Thyroid gland (tissue), 4 donors: ENCODE measurements around the gene SLC7A1.

ENCODE experiments used
- CTCF ChIP-seq, 6 experiments: fragments of 200-600 bp in 3 of 6; fragments of 450-650 bp in 3 of 6; sonication (generic) in 3 of 6; IDR thresholded peaks; one replicate each; pipeline ENCODE4 v1.5.1; 2016 to 2019; ENCODE audit warnings: antibody characterized with exemption in 6 of 6, mild to moderate bottlenecking in 2 of 6, inconsistent platforms in 1 of 6, moderate library complexity in 1 of 6
- POLR2A ChIP-seq, 2 donors: fragments of 450-650 bp; IDR thresholded peaks; one replicate each; pipeline ENCODE4 v1.6.1; 2017; ENCODE audit warnings: antibody characterized with exemption in 2 of 2, mild to moderate bottlenecking in 2 of 2, moderate library complexity in 1 of 2

- TF ChIP-seq CTCF (IDR thresholded peaks at IDR 0.05) (no peak), POLR2A (IDR thresholded peaks at IDR 0.05) (no peak)
These were observed 105.0 kb downstream of the SLC7A1 start for GRCh38 chr13:29490561-29490885.
